Activated B cell treated with CpG ODN at 0.5 μM for 24 hours (primary cell): ENCODE data around the gene E2F3. TPM values are rescaled to one million over a fixed set of nuclear protein-coding genes. Genes with fewer than 3 reads are reported as not detected.

Experiments used
- ATAC-seq: fragments of 200-7000 bp; cut with Tn5 transposase; one replicate; pipeline ENCODE4 v1.10.0; 2021; ENCODE audit warnings: low read depth, mild to moderate bottlenecking, moderate library complexity
- CTCF ChIA-PET: fragments of 350-600 bp; sonication (Branson Sonifier 250); formaldehyde crosslinking; loops from one replicate; lab custom pipeline; 2021; ENCODE audit warnings: antibody characterized with exemption; lab: Charles Lee
- POLR2A ChIA-PET: fragments of 350-600 bp; sonication (Branson Sonifier 250); formaldehyde crosslinking; loops from one replicate; lab custom pipeline; 2021; ENCODE audit warnings: antibody characterized with exemption; lab: Charles Lee
- DNase-seq: peaks from one replicate; pipeline ENCODE4 v3.0.0; 2022
- H3K27ac Mint-ChIP-seq: one replicate; pipeline ENCODE4 v1.8.0; 2020; ENCODE audit warnings: mixed read lengths
- H3K27me3 Mint-ChIP-seq: one replicate; pipeline ENCODE4 v1.8.0; 2021; ENCODE audit warnings: mixed read lengths
- H3K36me3 Mint-ChIP-seq: one replicate; pipeline ENCODE4 v1.8.0; 2021; ENCODE audit warnings: low read depth, mixed read lengths
- H3K4me1 Mint-ChIP-seq: one replicate; pipeline ENCODE4 v1.8.0; 2021; ENCODE audit warnings: mixed read lengths
- H3K4me3 Mint-ChIP-seq: one replicate; pipeline ENCODE4 v1.8.0; 2020; ENCODE audit warnings: mild to moderate bottlenecking, mixed read lengths
- H3K9me3 Mint-ChIP-seq: one replicate; pipeline ENCODE4 v1.8.0; 2020; ENCODE audit warnings: mixed read lengths
- intact Hi-C: fragments of 100-400 bp; cut with micrococcal nuclease; formaldehyde crosslinking; loops from one replicate; pipeline ENCODE4 v1.15.1; 2024
- total RNA-seq: library from RNA; stranded (reverse); gene quantifications from 2 replicates; pipeline ENCODE4 v1.2.3, GENCODE V29; 2022
- TF ChIP-seq, protein P1 (sequence below): fragments of 200-600 bp; IDR thresholded peaks from one replicate; pipeline ENCODE4 v1.8.0; 2022; ENCODE audit warnings: antibody characterized with exemption, mild to moderate bottlenecking

The E2F3 gene
- total RNA-seq, 1 donor from 2014 or later, result 15.6 TPM

DNA sequence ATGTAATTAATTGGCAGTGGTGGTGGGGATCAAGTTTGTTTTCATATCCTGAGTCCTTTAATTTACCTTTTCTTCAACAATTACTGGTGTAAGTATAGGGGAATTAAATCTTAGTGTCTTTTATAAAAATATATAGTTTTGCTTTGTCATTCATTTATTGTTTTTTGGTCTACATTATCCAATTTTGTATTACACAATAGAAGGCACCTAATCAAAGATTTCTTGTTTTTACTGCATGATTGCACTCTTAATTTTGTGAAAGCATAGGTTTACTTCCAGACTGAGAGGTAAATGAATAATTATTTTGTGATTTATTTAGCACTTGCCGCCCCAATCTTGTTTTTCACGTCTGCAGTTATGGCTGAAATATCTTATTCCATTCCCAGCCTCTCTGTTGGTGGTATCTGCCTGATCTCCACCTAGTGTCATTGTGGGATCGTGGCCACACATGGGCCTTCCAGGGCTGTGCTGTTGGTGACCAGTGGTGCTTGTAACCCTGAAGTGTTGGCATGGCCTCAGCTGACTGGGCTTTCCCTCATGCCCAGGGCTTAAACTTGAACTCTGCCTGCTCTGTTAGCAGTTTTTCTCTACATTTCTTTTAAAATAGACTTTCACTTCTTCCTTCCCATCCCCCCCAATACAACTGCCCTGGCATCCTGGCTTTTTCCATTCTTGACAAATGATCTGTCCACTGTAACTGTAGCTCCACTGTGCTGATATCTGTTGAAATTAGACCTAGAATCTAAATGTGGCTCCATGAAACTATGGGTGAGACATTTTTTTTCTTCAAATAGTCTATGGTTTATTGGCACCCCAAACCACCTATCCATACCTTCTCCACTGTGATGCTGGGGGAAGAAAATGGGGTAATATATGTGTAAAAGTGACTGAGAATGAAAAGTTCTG is 24.8 kb downstream of the E2F3 start:
- H3K36me3 Mint-ChIP-seq, result peaks cover 10% of the 10 kb centered on the region
- ATAC-seq (no peak), DNase-seq (no peak)
- no peaks in the 10 kb centered on the region for H3K27me3 Mint-ChIP-seq
- no peak overlapping the region for H3K4me3 Mint-ChIP-seq
- ChIA-PET CTCF (no interaction called here), POLR2A (interaction anchor here (0.7 kb wide), 1 partner anchor 107 kb away, joined by 3 read pairs; no protein-coding TSS in a partner anchor)
- H3K27ac Mint-ChIP-seq, result no peak overlapping the region
- peaks cover under 1% of the 10 kb centered on the region for H3K9me3 Mint-ChIP-seq
- intact Hi-C loops, result loop anchor here (5.0 kb wide), 1 partner anchor 36 kb away; no protein-coding TSS in a partner anchor
- TF ChIP-seq, protein P1, sequence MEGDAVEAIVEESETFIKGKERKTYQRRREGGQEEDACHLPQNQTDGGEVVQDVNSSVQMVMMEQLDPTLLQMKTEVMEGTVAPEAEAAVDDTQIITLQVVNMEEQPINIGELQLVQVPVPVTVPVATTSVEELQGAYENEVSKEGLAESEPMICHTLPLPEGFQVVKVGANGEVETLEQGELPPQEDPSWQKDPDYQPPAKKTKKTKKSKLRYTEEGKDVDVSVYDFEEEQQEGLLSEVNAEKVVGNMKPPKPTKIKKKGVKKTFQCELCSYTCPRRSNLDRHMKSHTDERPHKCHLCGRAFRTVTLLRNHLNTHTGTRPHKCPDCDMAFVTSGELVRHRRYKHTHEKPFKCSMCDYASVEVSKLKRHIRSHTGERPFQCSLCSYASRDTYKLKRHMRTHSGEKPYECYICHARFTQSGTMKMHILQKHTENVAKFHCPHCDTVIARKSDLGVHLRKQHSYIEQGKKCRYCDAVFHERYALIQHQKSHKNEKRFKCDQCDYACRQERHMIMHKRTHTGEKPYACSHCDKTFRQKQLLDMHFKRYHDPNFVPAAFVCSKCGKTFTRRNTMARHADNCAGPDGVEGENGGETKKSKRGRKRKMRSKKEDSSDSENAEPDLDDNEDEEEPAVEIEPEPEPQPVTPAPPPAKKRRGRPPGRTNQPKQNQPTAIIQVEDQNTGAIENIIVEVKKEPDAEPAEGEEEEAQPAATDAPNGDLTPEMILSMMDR, result no peak
- H3K4me1 Mint-ChIP-seq, result peaks cover 32% of the 10 kb centered on the region

GRCh38 chr6:20427856-20428255 is 26.2 kb downstream of the E2F3 start:
- Mint-ChIP-seq H3K4me1 (peaks cover 32% of the 10 kb centered on the region), H3K27ac (peak overlapping the region; percentile 80)
- ATAC-seq, result peak; percentile 68

DNA sequence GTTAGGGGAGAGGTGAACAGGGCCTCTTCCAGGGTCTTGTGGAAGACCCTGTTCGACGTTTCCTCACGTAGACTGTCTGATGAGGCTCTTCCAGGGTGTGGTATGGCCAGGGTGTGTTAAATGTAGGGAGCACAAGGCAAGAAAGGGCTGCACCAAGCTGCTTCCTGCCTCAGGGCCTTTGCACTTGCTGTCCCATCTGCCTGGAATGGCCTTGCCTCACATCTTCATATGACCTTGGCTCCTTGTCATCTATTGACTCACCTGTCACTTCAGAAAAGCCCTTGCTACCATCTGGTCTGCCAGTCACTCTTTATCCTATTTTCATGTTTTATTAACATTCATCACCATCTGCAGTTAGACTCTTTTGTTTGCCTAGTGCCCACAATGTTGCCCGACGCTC is 31.0 kb downstream of the E2F3 start:
- H3K9me3 Mint-ChIP-seq, result no peaks in the 10 kb centered on the region
- no peak overlapping the region for H3K27ac Mint-ChIP-seq
- intact Hi-C loops, result no loop called here
- no peaks in the 10 kb centered on the region for H3K27me3 Mint-ChIP-seq
- H3K4me3 Mint-ChIP-seq, result no peak overlapping the region
- ATAC-seq, result no peak
- ChIA-PET CTCF (no interaction called here), POLR2A (no interaction called here)
- peaks cover 9% of the 10 kb centered on the region for H3K4me1 Mint-ChIP-seq
- TF ChIP-seq, protein P1, result no peak
- peaks cover 27% of the 10 kb centered on the region for H3K36me3 Mint-ChIP-seq
- DNase-seq, result no peak

More at GRCh38 chr6:20427856-20428255, 26.2 kb downstream of the E2F3 start:
- POLR2A ChIA-PET, result interaction anchor here (0.8 kb wide), 2 partner anchors 25 to 108 kb away, joined by 3 read pairs; no protein-coding TSS in a partner anchor
- CTCF ChIA-PET, result interaction anchor here (1.0 kb wide), 1 partner anchor 24 kb away, joined by 3 read pairs; no protein-coding TSS in a partner anchor
- Mint-ChIP-seq H3K4me3 (peak overlapping the region; percentile 70), H3K9me3 (no peaks in the 10 kb centered on the region), H3K27me3 (no peaks in the 10 kb centered on the region), H3K36me3 (peaks cover 18% of the 10 kb centered on the region)
- DNase-seq, result no peak
- TF ChIP-seq, protein P1, result no peak
- intact Hi-C loops, result loop anchor here (1.0 to 5.0 kb wide), 2 partner anchors 24 to 34 kb away; no protein-coding TSS in a partner anchor

DNA sequence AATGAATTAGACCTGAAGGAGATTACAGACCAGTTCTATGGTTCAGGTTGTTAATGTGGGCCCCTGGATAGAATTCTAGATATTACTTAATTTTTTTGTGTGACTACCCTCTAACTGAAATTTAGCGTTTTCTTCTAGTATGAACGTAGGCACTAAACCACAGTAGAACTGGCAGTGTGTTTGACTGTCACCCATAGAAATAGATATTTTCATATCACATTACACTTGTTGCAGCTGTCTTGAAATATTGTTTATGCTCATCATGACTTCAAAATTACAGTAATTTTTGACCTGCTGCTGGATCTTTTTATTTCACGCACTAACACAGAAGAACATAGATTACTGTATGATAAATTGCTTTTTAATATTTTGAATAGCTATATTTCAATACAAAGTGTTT is 31.6 kb downstream of the E2F3 start:
- Mint-ChIP-seq H3K27me3 (no peaks in the 10 kb centered on the region), H3K27ac (no peak overlapping the region), H3K36me3 (peaks cover 28% of the 10 kb centered on the region), H3K4me1 (peaks cover 6% of the 10 kb centered on the region), H3K9me3 (no peaks in the 10 kb centered on the region), H3K4me3 (no peak overlapping the region)
- TF ChIP-seq, protein P1, result no peak
- CTCF ChIA-PET, result no interaction called here
- intact Hi-C loops, result no loop called here
- no peak for DNase-seq
- POLR2A ChIA-PET, result no interaction called here
- ATAC-seq, result no peak

DNA sequence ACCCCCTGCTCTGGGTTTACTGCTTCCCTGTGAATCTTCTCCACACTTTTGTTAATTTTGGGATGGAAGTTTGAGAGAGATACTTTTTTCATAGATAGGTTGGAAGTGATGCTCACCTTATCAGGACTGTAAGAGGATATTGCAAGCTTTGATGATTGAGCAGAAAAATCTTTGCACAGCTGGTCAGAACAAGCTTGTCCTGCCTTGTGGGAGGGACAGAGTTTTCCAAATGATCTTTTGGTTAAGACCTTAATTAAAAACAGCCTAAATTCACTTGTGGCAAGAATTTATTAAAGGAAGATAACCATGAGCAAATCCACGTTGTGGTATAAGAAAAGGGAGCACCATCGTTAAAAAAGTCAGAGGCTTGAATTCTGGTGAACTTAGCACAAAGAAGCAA is 32.2 kb downstream of the E2F3 start:
- H3K9me3 Mint-ChIP-seq, result no peaks in the 10 kb centered on the region
- ATAC-seq, result no peak
- H3K4me3 Mint-ChIP-seq, result no peak overlapping the region
- ChIA-PET CTCF (no interaction called here), POLR2A (no interaction called here)
- DNase-seq, result no peak
- H3K27me3 Mint-ChIP-seq, result no peaks in the 10 kb centered on the region
- intact Hi-C loops, result no loop called here
- TF ChIP-seq, protein P1, result no peak
- H3K27ac Mint-ChIP-seq, result no peak overlapping the region
- peaks cover 6% of the 10 kb centered on the region for H3K4me1 Mint-ChIP-seq
- peaks cover 31% of the 10 kb centered on the region for H3K36me3 Mint-ChIP-seq
